Activated CD4-positive, alpha-beta T cell treated with anti-CD3 and anti-CD28 coated beads, Interleukin-2, amount 10 ng/mL, durations not matched to agents 24 days and 14 days (primary cell): Measurements from ENCODE around the gene ZIC4. TPM values are rescaled to one million over a fixed set of nuclear protein-coding genes. Genes with fewer than 3 reads are reported as not detected.

Experiments
- DNase-seq: peaks from one replicate; pipeline ENCODE4 v3.0.0; 2022
- H3K27ac Mint-ChIP-seq: one replicate; pipeline ENCODE4 v1.8.0; 2022; ENCODE audit warnings: mild to moderate bottlenecking, mixed read lengths
- H3K27me3 Mint-ChIP-seq: one replicate; pipeline ENCODE4 v1.8.0; 2022; ENCODE audit warnings: mixed read lengths
- H3K36me3 Mint-ChIP-seq: one replicate; pipeline ENCODE4 v1.8.0; 2022; ENCODE audit warnings: low read depth, mild to moderate bottlenecking, mixed read lengths
- H3K4me1 Mint-ChIP-seq: one replicate; pipeline ENCODE4 v1.8.0; 2021; ENCODE audit warnings: mixed read lengths
- H3K4me3 Mint-ChIP-seq: one replicate; pipeline ENCODE4 v1.8.0; 2022; ENCODE audit warnings: mild to moderate bottlenecking, moderate library complexity, mixed read lengths
- H3K9me3 Mint-ChIP-seq: one replicate; pipeline ENCODE4 v1.8.0; 2021; ENCODE audit warnings: mixed read lengths
- intact Hi-C: fragments of 100-400 bp; cut with micrococcal nuclease; formaldehyde crosslinking; loops from one replicate; pipeline ENCODE4 v1.15.1; 2023
- total RNA-seq: library from RNA; stranded (reverse); gene quantifications from 2 replicates; pipeline ENCODE4 v1.2.3, GENCODE V29; 2022

The ZIC4 gene
- not detected in 2 replicates for total RNA-seq

GRCh38 chr3:147406028-147406931 is at the start of gene ZIC4:
ZIC4 (minus strand) TSS chr3:147406543; CDS start chr3:147402797, 3,746 bp downstream.
- Mint-ChIP-seq H3K9me3 (peaks cover 16% of the 10 kb centered on the region), H3K4me1 (peaks cover 11% of the 10 kb centered on the region), H3K4me3 (no peak within 1 kb of the TSS), H3K36me3 (peaks cover 10% of the 10 kb centered on the region), H3K27ac (no peak within 1 kb of the TSS), H3K27me3 (peaks cover 68% of the 10 kb centered on the region)
- DNase-seq = no peak
- intact Hi-C loops = loop anchor here (1.0 to 2.0 kb wide), 2 partner anchors 8 to 17 kb away; no protein-coding TSS in a partner anchor

GRCh38 chr3:147449669-147450068 is 43.3 kb upstream of the ZIC4 start:
- Mint-ChIP-seq H3K36me3 (no peaks in the 10 kb centered on the region), H3K4me3 (no peak overlapping the region), H3K27me3 (no peaks in the 10 kb centered on the region), H3K9me3 (no peaks in the 10 kb centered on the region), H3K4me1 (no peaks in the 10 kb centered on the region), H3K27ac (no peak overlapping the region)
- intact Hi-C loops = no loop called here
- DNase-seq = no peak

GRCh38 chr3:147447224-147447623 is 40.9 kb upstream of the ZIC4 start:
- DNase-seq = no peak
- H3K4me3 Mint-ChIP-seq = no peak overlapping the region
- H3K27me3 Mint-ChIP-seq = no peaks in the 10 kb centered on the region
- no peak overlapping the region for H3K27ac Mint-ChIP-seq
- intact Hi-C loops = no loop called here
- H3K4me1 Mint-ChIP-seq = no peaks in the 10 kb centered on the region
- no peaks in the 10 kb centered on the region for H3K36me3 Mint-ChIP-seq
- H3K9me3 Mint-ChIP-seq = no peaks in the 10 kb centered on the region

GRCh38 chr3:147431751-147432150 is 25.4 kb upstream of the ZIC4 start:
- Mint-ChIP-seq H3K27ac (no peak overlapping the region), H3K36me3 (no peaks in the 10 kb centered on the region), H3K9me3 (no peaks in the 10 kb centered on the region), H3K4me1 (no peaks in the 10 kb centered on the region), H3K4me3 (no peak overlapping the region), H3K27me3 (no peaks in the 10 kb centered on the region)
- intact Hi-C loops = no loop called here
- DNase-seq = no peak

GRCh38 chr3:147428754-147429153 is 22.4 kb upstream of the ZIC4 start:
- Mint-ChIP-seq H3K27me3 (peaks cover 10% of the 10 kb centered on the region), H3K4me1 (no peaks in the 10 kb centered on the region), H3K27ac (no peak overlapping the region), H3K36me3 (no peaks in the 10 kb centered on the region), H3K4me3 (no peak overlapping the region), H3K9me3 (peaks cover 1% of the 10 kb centered on the region)
- intact Hi-C loops = no loop called here
- DNase-seq = no peak

- Mint-ChIP-seq H3K27me3 (peaks cover 14% of the 10 kb centered on the region), H3K4me1 (no peaks in the 10 kb centered on the region), H3K9me3 (peaks cover 5% of the 10 kb centered on the region), H3K4me3 (no peak overlapping the region), H3K27ac (no peak overlapping the region), H3K36me3 (no peaks in the 10 kb centered on the region)
- intact Hi-C loops = no loop called here
- DNase-seq = no peak
These were observed 22.0 kb upstream of the ZIC4 start for GRCh38 chr3:147428326-147428725.

- intact Hi-C loops = no loop called here
These were observed 21.4 kb upstream of the ZIC4 start for GRCh38 chr3:147427746-147428145.

GRCh38 chr3:147426931-147427330 is 20.6 kb upstream of the ZIC4 start:
- Mint-ChIP-seq H3K27ac (no peak overlapping the region), H3K27me3 (peaks cover 28% of the 10 kb centered on the region), H3K36me3 (no peaks in the 10 kb centered on the region), H3K4me3 (no peak overlapping the region), H3K4me1 (no peaks in the 10 kb centered on the region), H3K9me3 (peaks cover 10% of the 10 kb centered on the region)
- intact Hi-C loops = no loop called here
- no peak for DNase-seq

More at GRCh38 chr3:147427746-147428145, 21.4 kb upstream of the ZIC4 start:
- no peak for DNase-seq
- peaks cover 20% of the 10 kb centered on the region for H3K27me3 Mint-ChIP-seq
- no peak overlapping the region for H3K4me3 Mint-ChIP-seq
- H3K27ac Mint-ChIP-seq = no peak overlapping the region
- no peaks in the 10 kb centered on the region for H3K4me1 Mint-ChIP-seq
- H3K36me3 Mint-ChIP-seq = no peaks in the 10 kb centered on the region
- peaks cover 6% of the 10 kb centered on the region for H3K9me3 Mint-ChIP-seq

- H3K27me3 Mint-ChIP-seq = peaks cover 37% of the 10 kb centered on the region
- H3K27ac Mint-ChIP-seq = no peak overlapping the region
- H3K4me1 Mint-ChIP-seq = no peaks in the 10 kb centered on the region
- H3K36me3 Mint-ChIP-seq = no peaks in the 10 kb centered on the region
- no peak for DNase-seq
- H3K4me3 Mint-ChIP-seq = no peak overlapping the region
- intact Hi-C loops = no loop called here
- peaks cover 10% of the 10 kb centered on the region for H3K9me3 Mint-ChIP-seq
These were observed 19.1 kb upstream of the ZIC4 start for GRCh38 chr3:147425388-147425850.

- intact Hi-C loops = loop anchor here (5.0 kb wide), 1 partner anchor 37 kb away; no protein-coding TSS in a partner anchor
- Mint-ChIP-seq H3K4me1 (no peaks in the 10 kb centered on the region), H3K27me3 (peaks cover 42% of the 10 kb centered on the region), H3K27ac (no peak overlapping the region), H3K36me3 (no peaks in the 10 kb centered on the region), H3K4me3 (no peak overlapping the region), H3K9me3 (peaks cover 14% of the 10 kb centered on the region)
- no peak for DNase-seq
These were observed 18.4 kb upstream of the ZIC4 start for GRCh38 chr3:147424581-147425387.

GRCh38 chr3:147423798-147424580 is 17.6 kb upstream of the ZIC4 start:
- Mint-ChIP-seq H3K4me1 (no peaks in the 10 kb centered on the region), H3K9me3 (peaks cover 18% of the 10 kb centered on the region), H3K27me3 (peaks cover 45% of the 10 kb centered on the region), H3K36me3 (no peaks in the 10 kb centered on the region), H3K27ac (peak overlapping the region; percentile 25), H3K4me3 (no peak overlapping the region)
- intact Hi-C loops = loop anchor here (2.0 to 5.0 kb wide), 2 partner anchors 17 to 37 kb away; partner anchors contain the start of gene ZIC4
- DNase-seq = no peak

GRCh38 chr3:147423537-147423797 is 17.1 kb upstream of the ZIC4 start:
- no peak overlapping the region for H3K27ac Mint-ChIP-seq
- no peaks in the 10 kb centered on the region for H3K36me3 Mint-ChIP-seq
- no peak overlapping the region for H3K4me3 Mint-ChIP-seq
- peaks cover 49% of the 10 kb centered on the region for H3K27me3 Mint-ChIP-seq
- H3K9me3 Mint-ChIP-seq = peaks cover 18% of the 10 kb centered on the region
- DNase-seq = no peak
- H3K4me1 Mint-ChIP-seq = no peaks in the 10 kb centered on the region
- intact Hi-C loops = loop anchor here (2.0 to 5.0 kb wide), 2 partner anchors 17 to 36 kb away; partner anchors contain the start of gene ZIC4
